Measurements from ENCODE around the gene ADCY5.

DNA sequence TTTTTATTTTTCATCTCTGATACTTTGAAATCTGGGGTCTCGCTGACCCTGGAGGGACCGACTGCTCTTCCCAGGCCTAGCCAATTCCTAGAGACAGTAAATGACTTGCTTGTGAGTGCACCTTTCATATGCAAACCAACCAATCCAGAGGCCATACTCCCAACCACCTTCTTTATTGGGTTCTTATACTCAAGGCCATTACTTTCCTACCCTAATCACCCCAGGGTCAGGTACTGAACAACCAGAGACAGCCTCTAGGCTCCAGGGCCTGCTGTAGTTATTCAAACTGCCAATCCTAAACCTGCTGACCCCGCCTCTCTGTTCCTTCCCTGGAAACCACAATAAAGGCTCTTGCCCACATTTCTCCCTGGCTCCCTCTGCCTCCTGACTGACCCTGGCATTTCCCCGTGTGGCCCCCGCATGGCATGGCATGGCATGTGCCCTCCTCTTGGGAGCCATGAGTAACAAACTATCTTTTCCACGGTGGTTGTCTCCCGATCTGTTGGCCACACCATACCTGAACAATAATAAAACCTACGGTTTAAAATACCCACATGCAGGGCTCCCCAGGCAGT is 42.9 kb downstream of the ADCY5 start:
- TF ChIP-seq, protein P1, sequence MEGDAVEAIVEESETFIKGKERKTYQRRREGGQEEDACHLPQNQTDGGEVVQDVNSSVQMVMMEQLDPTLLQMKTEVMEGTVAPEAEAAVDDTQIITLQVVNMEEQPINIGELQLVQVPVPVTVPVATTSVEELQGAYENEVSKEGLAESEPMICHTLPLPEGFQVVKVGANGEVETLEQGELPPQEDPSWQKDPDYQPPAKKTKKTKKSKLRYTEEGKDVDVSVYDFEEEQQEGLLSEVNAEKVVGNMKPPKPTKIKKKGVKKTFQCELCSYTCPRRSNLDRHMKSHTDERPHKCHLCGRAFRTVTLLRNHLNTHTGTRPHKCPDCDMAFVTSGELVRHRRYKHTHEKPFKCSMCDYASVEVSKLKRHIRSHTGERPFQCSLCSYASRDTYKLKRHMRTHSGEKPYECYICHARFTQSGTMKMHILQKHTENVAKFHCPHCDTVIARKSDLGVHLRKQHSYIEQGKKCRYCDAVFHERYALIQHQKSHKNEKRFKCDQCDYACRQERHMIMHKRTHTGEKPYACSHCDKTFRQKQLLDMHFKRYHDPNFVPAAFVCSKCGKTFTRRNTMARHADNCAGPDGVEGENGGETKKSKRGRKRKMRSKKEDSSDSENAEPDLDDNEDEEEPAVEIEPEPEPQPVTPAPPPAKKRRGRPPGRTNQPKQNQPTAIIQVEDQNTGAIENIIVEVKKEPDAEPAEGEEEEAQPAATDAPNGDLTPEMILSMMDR (IDR thresholded peaks at IDR 0.05), result no peak
- no peak for TF ChIP-seq POLR2A (IDR thresholded peaks at IDR 0.05)
